H9 (cell line): Measurements from ENCODE around the gene MYO5B. TPM values are rescaled to one million over a fixed set of nuclear protein-coding genes. Genes with fewer than 3 reads are reported as not detected.

ENCODE experiments used
- DNase-seq: peaks from one replicate; pipeline ENCODE4 v3.0.0-alpha.2; 2017
- H2AFZ ChIP-seq: one replicate; pipeline ENCODE4 v1.6.1; 2013; ENCODE audit warnings: mild to moderate bottlenecking, low read length, control low read depth, moderate library complexity
- H2AK5ac ChIP-seq: 2 replicates; pipeline ENCODE4 v1.6.1; 2013; ENCODE audit warnings: low read length, control low read depth, mixed read lengths; ENCODE audit not compliant: insufficient read length
- H2BK120ac ChIP-seq: one replicate; pipeline ENCODE4 v1.6.1; 2013; ENCODE audit warnings: low read depth, mild to moderate bottlenecking, low read length, control low read depth, inconsistent platforms; ENCODE audit not compliant: poor library complexity, severe bottlenecking
- H2BK12ac ChIP-seq: 2 replicates; pipeline ENCODE4 v1.6.1; 2013; ENCODE audit warnings: low read length, control low read depth, mixed read lengths, low read depth; ENCODE audit not compliant: insufficient read length
- H2BK15ac ChIP-seq: 2 replicates; pipeline ENCODE4 v1.6.1; 2013; ENCODE audit warnings: low read depth, low read length, control low read depth
- H2BK20ac ChIP-seq: one replicate; pipeline ENCODE4 v1.6.1; 2013; ENCODE audit warnings: low read depth, mild to moderate bottlenecking, low read length, control low read depth, inconsistent platforms; ENCODE audit not compliant: poor library complexity, severe bottlenecking
- H2BK5ac ChIP-seq: 2 replicates; pipeline ENCODE4 v1.6.1; 2013; ENCODE audit warnings: low read length, control low read depth, mixed read lengths; ENCODE audit not compliant: insufficient read length
- H3K14ac ChIP-seq: 2 replicates; pipeline ENCODE4 v1.6.1; 2013; ENCODE audit warnings: low read length, control low read depth; ENCODE audit not compliant: insufficient read depth
- H3K18ac ChIP-seq: 2 replicates; pipeline ENCODE4 v1.6.1; 2013; ENCODE audit warnings: low read depth, mild to moderate bottlenecking, mixed read lengths, low read length, control low read depth; ENCODE audit not compliant: insufficient read length
- H3K23ac ChIP-seq: 2 replicates; pipeline ENCODE4 v1.6.1; 2013; ENCODE audit warnings: low read length, control low read depth, mixed read lengths, low read depth; ENCODE audit not compliant: insufficient read length
- H3K23me2 ChIP-seq: 2 replicates; pipeline ENCODE4 v1.6.1; 2013; ENCODE audit warnings: low read depth, mild to moderate bottlenecking, mixed read lengths, low read length, control low read depth; ENCODE audit not compliant: insufficient read length, poor library complexity, severe bottlenecking
- H3K27ac ChIP-seq: 2 replicates; pipeline ENCODE4 v1.5.1; 2013; ENCODE audit warnings: low read length, control low read depth, mixed read lengths, low read depth; ENCODE audit not compliant: insufficient read length
- H3K27me3 ChIP-seq: 2 replicates; pipeline ENCODE4 v1.6.1; 2013; ENCODE audit warnings: low read length, control low read depth, inconsistent platforms; ENCODE audit not compliant: insufficient read depth
- H3K4ac ChIP-seq: 2 replicates; pipeline ENCODE4 v1.6.1; 2013; ENCODE audit warnings: low read depth, mild to moderate bottlenecking, control low read depth, inconsistent platforms, low read length, moderate library complexity
- H3K4me1 ChIP-seq: 2 replicates; pipeline ENCODE4 v1.6.1; 2013; ENCODE audit warnings: low read length, control low read depth, inconsistent platforms; ENCODE audit not compliant: insufficient read depth
- H3K4me2 ChIP-seq: 2 replicates; pipeline ENCODE4 v1.6.1; 2013; ENCODE audit warnings: low read length, control low read depth, mixed read lengths; ENCODE audit not compliant: insufficient read length, insufficient read depth
- H3K56ac ChIP-seq: 2 replicates; pipeline ENCODE4 v1.6.1; 2013; ENCODE audit warnings: low read depth, mild to moderate bottlenecking, mixed read lengths, low read length, control low read depth; ENCODE audit not compliant: insufficient read length
- H3K79me1 ChIP-seq: 2 replicates; pipeline ENCODE4 v1.6.1; 2013; ENCODE audit warnings: low read depth, mild to moderate bottlenecking, moderate library complexity, low read length, control low read depth, inconsistent platforms; ENCODE audit not compliant: insufficient read depth, poor library complexity, severe bottlenecking
- H3K79me2 ChIP-seq: 2 replicates; pipeline ENCODE4 v1.6.1; 2013; ENCODE audit warnings: low read length, control low read depth, inconsistent platforms; ENCODE audit not compliant: insufficient read depth
- H3K9ac ChIP-seq: 2 replicates; pipeline ENCODE4 v1.6.1; 2013; ENCODE audit warnings: low read length, control low read depth, mixed read lengths; ENCODE audit not compliant: insufficient read length; ENCODE audit errors: extremely low read depth
- H3K9me3 ChIP-seq: one replicate; pipeline ENCODE4 v1.6.1; 2013; ENCODE audit warnings: low read depth, low read length, inconsistent platforms; ENCODE audit not compliant: control insufficient read depth
- H3T11ph ChIP-seq: one replicate; pipeline ENCODE4 v1.6.1; 2013; ENCODE audit warnings: mild to moderate bottlenecking, low read length, control low read depth, inconsistent platforms
- H4K20me1 ChIP-seq: one replicate; pipeline ENCODE4 v1.6.1; 2013; ENCODE audit not compliant: control insufficient read depth, insufficient read length, insufficient read depth
- H4K5ac ChIP-seq: 2 replicates; pipeline ENCODE4 v1.6.1; 2013; ENCODE audit warnings: low read depth, mild to moderate bottlenecking, mixed read lengths, low read length, control low read depth; ENCODE audit not compliant: insufficient read length
- H4K8ac ChIP-seq: replicated peaks from 2 replicates; pipeline ENCODE4 v1.6.1; 2013; ENCODE audit warnings: low read length, control low read depth, mixed read lengths, low read depth; ENCODE audit not compliant: insufficient read length
- H4K91ac ChIP-seq: 2 replicates; pipeline ENCODE4 v1.6.1; 2013; ENCODE audit warnings: low read depth, mild to moderate bottlenecking, moderate library complexity, mixed read lengths, low read length, control low read depth; ENCODE audit not compliant: insufficient read length
- H3K27ac Mint-ChIP-seq, 3 experiments: 2 replicates in 2 of 3; 3 replicates in 1 of 3; pipeline ENCODE4 v1.8.0; 2020 to 2021; ENCODE audit warnings: mixed read lengths in 3 of 3, mild to moderate bottlenecking in 1 of 3, moderate library complexity in 1 of 3
- H3K27me3 Mint-ChIP-seq: 2 replicates; pipeline ENCODE4 v1.8.0; 2021; ENCODE audit warnings: low read depth, mild to moderate bottlenecking, moderate library complexity, mixed read lengths
- H3K36me3 Mint-ChIP-seq, 3 experiments: 2 replicates in 2 of 3; 3 replicates in 1 of 3; pipeline ENCODE4 v1.8.0; 2020 to 2021; ENCODE audit warnings: low read depth in 3 of 3, mixed read lengths in 3 of 3; ENCODE audit not compliant: insufficient read depth in 1 of 3
- H3K4me1 Mint-ChIP-seq, 2 experiments: 2 replicates each; pipeline ENCODE4 v1.8.0; 2020; ENCODE audit warnings: mixed read lengths in 2 of 2
- H3K4me3 Mint-ChIP-seq, 2 experiments: 2 replicates in 1 of 2; 3 replicates in 1 of 2; pipeline ENCODE4 v1.8.0; 2020 to 2021; ENCODE audit warnings: mild to moderate bottlenecking in 2 of 2, mixed read lengths in 2 of 2, moderate library complexity in 1 of 2
- H3K9me3 Mint-ChIP-seq, 2 experiments: 2 replicates in 1 of 2; 3 replicates in 1 of 2; pipeline ENCODE4 v1.8.0; 2020; ENCODE audit warnings: mild to moderate bottlenecking in 2 of 2, mixed read lengths in 2 of 2, moderate library complexity in 1 of 2
- CTCF ChIP-seq: fragments of 200-600 bp; sonication (generic); conservative IDR thresholded peaks from 3 replicates; pipeline ENCODE4 v1.8.0; 2021; ENCODE audit warnings: antibody characterized with exemption, mild to moderate bottlenecking
- WGBS: extraction: QIAGEN DNeasy Blood & Tissue Kit; methylation state at CpG from one replicate; pipeline ENCODE4 v1.1.7; 2013; ENCODE audit warnings: missing lambda C conversion rate, low lambda C conversion rate, mixed read lengths; ENCODE audit not compliant: insufficient read length; ENCODE audit errors: extremely low coverage; 5-methylcytosine and 5-hydroxymethylcytosine counted together
- total RNA-seq: library from RNA; stranded (reverse); gene quantifications from 2 replicates; pipeline ENCODE4 v1.2.1, GENCODE V29; 2021

Gene MYO5B
- total RNA-seq, 1 experiment from 2014 or later: 9.3 TPM

GRCh38 chr18:50074404-50074803 lies 120.5 kb downstream of the MYO5B start:
- no CpG with 5 or more reads among the region's 5 CpGs for WGBS
- H3K36me3 Mint-ChIP-seq: no peaks in the 10 kb centered on the region; a peak in 1 of 7 replicates
- Histone ChIP-seq H3K27ac (no peak overlapping the region), H2BK120ac (no peak overlapping the region), H3K23ac (no peak overlapping the region), H3K56ac (no peak overlapping the region), H2BK20ac (no peak overlapping the region), H4K5ac (no peak overlapping the region), H2AFZ (no peak overlapping the region), H3T11ph (no peak overlapping the region), H3K23me2 (no peaks in the 10 kb centered on the region), H2BK5ac (no peak overlapping the region), H3K9me3 (no peaks in the 10 kb centered on the region), H2BK12ac (no peak overlapping the region), H2BK15ac (no peak overlapping the region), H3K79me2 (no peaks in the 10 kb centered on the region), H3K4ac (no peak overlapping the region), H4K8ac (no peak overlapping the region), H4K91ac (no peak overlapping the region), H3K79me1 (no peaks in the 10 kb centered on the region), H3K14ac (no peak overlapping the region), H3K27me3 (no peaks in the 10 kb centered on the region; the same call in 1 of the 2 replicates), H3K9ac (no peak overlapping the region), H4K20me1 (no peaks in the 10 kb centered on the region), H3K4me1 (peaks cover 6% of the 10 kb centered on the region; the same call in 1 of the 2 replicates), H3K4me2 (no peak overlapping the region), H2AK5ac (no peak overlapping the region), H3K18ac (no peak overlapping the region)
- no peak overlapping the region for H3K27ac Mint-ChIP-seq
- peaks cover 13 to 24% of the 10 kb centered on the region in 2 experiments for H3K4me1 Mint-ChIP-seq
- no peaks in the 10 kb centered on the region for H3K9me3 Mint-ChIP-seq
- H3K27me3 Mint-ChIP-seq: peaks cover 2% of the 10 kb centered on the region; the same call in 1 of the 2 replicates
- no peak overlapping the region for H3K4me3 Mint-ChIP-seq
- no peak for DNase-seq
- no peak for TF ChIP-seq CTCF
